HG02623 (cell line): Measurements from ENCODE around the gene CD99.
A peak's percentile ranks its signal among the peaks of the same experiment; 100 is the strongest.

Source experiments
- ATAC-seq: cut with Tn5 transposase; IDR thresholded peaks from one replicate; pipeline ENCODE4 v1.9.1; 2021; ENCODE audit warnings: moderate library complexity; ENCODE audit not compliant: unreplicated experiment

Gene CD99

GRCh38 chrX:2690856-2691542 is at the start of gene CD99:
Gene CD99, plus strand, starts transcription at chrX:2691295. Its CDS starts 66 bp downstream, at chrX:2691361.
- ATAC-seq = peak; percentile 86

GRCh38 chrX:2642146-2642545 is 48.9 kb upstream of the CD99 start:
- no peak for ATAC-seq

- ATAC-seq = no peak
These were observed 48.3 kb upstream of the CD99 start for GRCh38 chrX:2642791-2643190.

GRCh38 chrX:2643880-2644279 is 47.2 kb upstream of the CD99 start:
- ATAC-seq = no peak

- ATAC-seq = no peak
These were observed 45.5 kb upstream of the CD99 start for GRCh38 chrX:2645563-2645962.

GRCh38 chrX:2647627-2648026 is 43.5 kb upstream of the CD99 start:
- ATAC-seq = no peak

GRCh38 chrX:2650037-2650436 is 41.1 kb upstream of the CD99 start:
- ATAC-seq = no peak

GRCh38 chrX:2650865-2651264 is 40.2 kb upstream of the CD99 start:
- no peak for ATAC-seq

GRCh38 chrX:2652106-2652505 is 39.0 kb upstream of the CD99 start:
- ATAC-seq = no peak

- ATAC-seq = no peak
These were observed 36.4 kb upstream of the CD99 start for GRCh38 chrX:2654436-2655340.

- ATAC-seq = no peak
These were observed 34.7 kb upstream of the CD99 start for GRCh38 chrX:2656257-2656836.

GRCh38 chrX:2657532-2658113 is 33.5 kb upstream of the CD99 start:
- no peak for ATAC-seq

- ATAC-seq = no peak
These were observed 32.4 kb upstream of the CD99 start for GRCh38 chrX:2658585-2659292.

GRCh38 chrX:2662586-2662985 is 28.5 kb upstream of the CD99 start:
- ATAC-seq = no peak

- ATAC-seq = no peak
These were observed 26.6 kb upstream of the CD99 start for GRCh38 chrX:2664502-2664901.

- ATAC-seq = no peak
These were observed 25.4 kb upstream of the CD99 start for GRCh38 chrX:2665387-2666304.

- ATAC-seq = no peak
These were observed 24.6 kb upstream of the CD99 start for GRCh38 chrX:2666491-2666890.

GRCh38 chrX:2670978-2671377 is 20.1 kb upstream of the CD99 start:
- no peak for ATAC-seq

- ATAC-seq = no peak
These were observed 19.0 kb upstream of the CD99 start for GRCh38 chrX:2672084-2672483.

- ATAC-seq = no peak
These were observed 17.5 kb upstream of the CD99 start for GRCh38 chrX:2673611-2674010.
